Measurements from ENCODE around the gene CDHR1. TPM values are rescaled to one million over a fixed set of nuclear protein-coding genes. Genes with fewer than 3 reads are reported as not detected.

The CDHR1 gene
- total and polyA plus RNA-seq, 10 of the 15 experiments (the other 5 are each of a cell fraction or from before 2014, with no cell fraction given): 0.17 to 3.0 (median 0.34) TPM

- no peaks in the 10 kb centered on the region; a peak in 2 of 4 replicates for H3K27me3 ChIP-seq (replicated peaks in 1 of 2; ENCODE audit: control insufficient read depth in 2 of 2, insufficient read depth in 2 of 2, low read length in 1 of 2)
- WGBS (ENCODE audit: insufficient coverage, insufficient replicate concordance, low lambda C conversion rate, missing lambda C conversion rate): 49% methylated on average over 4 of the region's 4 CpGs
- SMC1A ChIA-PET (ENCODE audit: uncharacterized antibody, unreplicated experiment): no interaction called here
- H3K79me2 ChIP-seq (ENCODE audit: control insufficient read depth, insufficient read depth, low read length): no peaks in the 10 kb centered on the region
- no peak overlapping the region for H2AFZ ChIP-seq (ENCODE audit: control insufficient read depth, low read depth, low read length)
- POLR2A ChIA-PET: no interaction called here
- H3K9me3 ChIP-seq (replicated peaks; ENCODE audit: control insufficient read depth, insufficient read depth, low read length): no peaks in the 10 kb centered on the region
- no peak overlapping the region for H3K4me3 ChIP-seq
- in situ Hi-C loops (cut with MboI) (no loop called here), intact Hi-C loops (cut with micrococcal nuclease; ENCODE audit: unreplicated experiment) (no loop called here)
- no peak overlapping the region for H3K27ac ChIP-seq (ENCODE audit: control insufficient read depth, insufficient read depth)
- H3K4me2 ChIP-seq (ENCODE audit: control insufficient read depth, insufficient read depth): no peak overlapping the region
- no peak for FAIRE-seq
- DNase-seq (ENCODE audit: low read depth, low spot score): no peak
- no peak for TF ChIP-seq ZNF24 (IDR thresholded peaks at IDR 0.05)
- no peak overlapping the region for H3K9ac ChIP-seq (ENCODE audit: control insufficient read depth, insufficient read depth, low read length)
- no peaks in the 10 kb centered on the region for H3K4me1 ChIP-seq (ENCODE audit: control insufficient read depth, insufficient read depth, low read length)
- ATAC-seq: no peak
- no peaks in the 10 kb centered on the region for H3K36me3 ChIP-seq (ENCODE audit: control insufficient read depth in 2 of 2, insufficient read depth in 2 of 2, low read length in 1 of 2)
- BruUV-seq (replicated peaks): no TSS peak
- CTCF ChIA-PET: interaction anchor here (1.2 kb wide), 1 partner anchor 303 kb away, joined by 4 read pairs; no protein-coding TSS in a partner anchor
- RAD21 ChIA-PET (ENCODE audit: unreplicated experiment): no interaction called here
- H4K20me1 ChIP-seq (ENCODE audit: control insufficient read depth, insufficient read depth): no peaks in the 10 kb centered on the region
Measured at GRCh38 chr10:84234479-84234878, 40.1 kb downstream of the CDHR1 start.

- ChIA-PET CTCF (no interaction called here), RAD21 (ENCODE audit: unreplicated experiment) (no interaction called here), SMC1A (ENCODE audit: uncharacterized antibody, unreplicated experiment) (no interaction called here), POLR2A (no interaction called here)
- H3K79me2 ChIP-seq (ENCODE audit: control insufficient read depth, insufficient read depth, low read length): no peaks in the 10 kb centered on the region
- TF ChIP-seq BRCA1 (IDR thresholded peaks at IDR 0.05; ENCODE audit: low read depth, low read length) (no peak), CHD2 (IDR thresholded peaks at IDR 0.05; ENCODE audit: borderline replicate concordance, low read depth, low read length) (no peak), IRF5 (IDR thresholded peaks at IDR 0.05; ENCODE audit: borderline replicate concordance) (no peak), ATF7 (IDR thresholded peaks at IDR 0.05; ENCODE audit: low read depth) (no peak), CBFB (IDR thresholded peaks at IDR 0.05; ENCODE audit: low read depth) (no peak)
- H2AFZ ChIP-seq (ENCODE audit: control insufficient read depth, low read depth, low read length): no peak overlapping the region
- FAIRE-seq: no peak
- in situ Hi-C loops (cut with MboI) (no loop called here), intact Hi-C loops (cut with micrococcal nuclease; ENCODE audit: unreplicated experiment) (no loop called here)
- H3K36me3 ChIP-seq (ENCODE audit: control insufficient read depth in 2 of 2, insufficient read depth in 2 of 2, low read length in 1 of 2): no peaks in the 10 kb centered on the region
- no peak overlapping the region for H3K27ac ChIP-seq (ENCODE audit: control insufficient read depth, insufficient read depth)
- ATAC-seq: no peak
- no peak overlapping the region for H3K9ac ChIP-seq (ENCODE audit: control insufficient read depth, insufficient read depth, low read length)
- no peak for DNase-seq (ENCODE audit: low read depth, low spot score)
- H3K9me3 ChIP-seq (replicated peaks; ENCODE audit: control insufficient read depth, insufficient read depth, low read length): no peaks in the 10 kb centered on the region
- no TSS peak for BruUV-seq (replicated peaks)
- no peaks in the 10 kb centered on the region for H3K4me1 ChIP-seq (ENCODE audit: control insufficient read depth, insufficient read depth, low read length)
- H4K20me1 ChIP-seq (ENCODE audit: control insufficient read depth, insufficient read depth): no peaks in the 10 kb centered on the region
- no peak overlapping the region for H3K4me2 ChIP-seq (ENCODE audit: control insufficient read depth, insufficient read depth)
- peaks cover 0 to 4% of the 10 kb centered on the region in 2 experiments; a peak in 2 of 4 replicates for H3K27me3 ChIP-seq (replicated peaks in 1 of 2; ENCODE audit: control insufficient read depth in 2 of 2, insufficient read depth in 2 of 2, low read length in 1 of 2)
- WGBS (ENCODE audit: insufficient coverage, insufficient replicate concordance, low lambda C conversion rate, missing lambda C conversion rate): 39% methylated on average over 4 of the region's 4 CpGs
- H3K4me3 ChIP-seq: no peak overlapping the region
Measured at GRCh38 chr10:84235096-84235495, 40.8 kb downstream of the CDHR1 start.
